K562 (cell line): ENCODE results near the gene SP2. TPM values are rescaled to one million over a fixed set of nuclear protein-coding genes. Genes with fewer than 3 reads are reported as not detected.
A peak's percentile ranks its signal among the peaks of the same experiment; 100 is the strongest.

Experiments used
- CUX1 ChIP-seq: fragments of 200-800 bp; sonication (Bioruptor generic); IDR thresholded peaks from 2 replicates; pipeline ENCODE4 v1.6.1; 2016; ENCODE audit warnings: missing genetic modification characterization, missing compliant biosample characterization
- E2F3 ChIP-seq: fragments of 250-450 bp; sonication (Bioruptor Pico); IDR thresholded peaks from 2 replicates; pipeline ENCODE4 v1.4.0; 2020; ENCODE audit warnings: mild to moderate bottlenecking
- ESRRB ChIP-seq: fragments of 250-450 bp; sonication (Bioruptor Pico); IDR thresholded peaks from 2 replicates; pipeline ENCODE4 v1.5.0; 2020; ENCODE audit warnings: mild to moderate bottlenecking, moderate library complexity, borderline replicate concordance
- GATA2 ChIP-seq: sonication (generic); formaldehyde crosslinking; IDR thresholded peaks from 2 replicates; pipeline ENCODE4 v1.4.0; 2020; ENCODE audit warnings: mild to moderate bottlenecking, missing genetic modification reagents
- L3MBTL2 ChIP-seq: fragments of 450-650 bp; IDR thresholded peaks from 2 replicates; pipeline ENCODE4 v1.6.1; 2016; ENCODE audit warnings: mild to moderate bottlenecking, moderate library complexity
- MLX ChIP-seq, 2 experiments: fragments of 450-650 bp in 1 of 2; sonication (generic) in 1 of 2; formaldehyde crosslinking; conservative IDR thresholded peaks; 2 replicates each; pipeline versions ENCODE4 v1.4.0 to v1.8.1; 2020 to 2022; ENCODE audit warnings: mild to moderate bottlenecking in 1 of 2, missing genetic modification reagents in 1 of 2
- MNT ChIP-seq, 2 experiments: fragments of 450-650 bp; conservative IDR thresholded peaks; 2 replicates each; pipeline ENCODE4 v1.6.1; 2017; ENCODE audit warnings: mild to moderate bottlenecking in 2 of 2, moderate library complexity in 2 of 2
- NFATC3 ChIP-seq: fragments of 450-650 bp; IDR thresholded peaks from 2 replicates; pipeline ENCODE4 v1.6.1; 2017; ENCODE audit warnings: mild to moderate bottlenecking
- NKRF ChIP-seq: fragments of 450-650 bp; IDR thresholded peaks from 2 replicates; pipeline ENCODE4 v1.6.1; 2016; ENCODE audit warnings: borderline replicate concordance
- POLR2B ChIP-seq: fragments of 450-650 bp; IDR thresholded peaks from 2 replicates; pipeline ENCODE4 v1.6.1; 2018; ENCODE audit warnings: low read depth; ENCODE audit not compliant: partially characterized antibody
- SIN3A ChIP-seq, 2 experiments: fragments of 150-350 bp in 1 of 2; IDR thresholded peaks; 2 replicates each; pipeline ENCODE4 v1.6.1; 2011 to 2016; ENCODE audit warnings: borderline replicate concordance in 2 of 2, low read depth in 2 of 2, low read length in 2 of 2, mild to moderate bottlenecking in 2 of 2, moderate library complexity in 2 of 2; ENCODE audit not compliant: control insufficient read depth in 1 of 2
- XRCC4 ChIP-seq: IDR thresholded peaks from one replicate; pipeline ENCODE4 v1.6.1; 2011; ENCODE audit not compliant: insufficient read depth, insufficient read length; ENCODE audit errors: extremely low read depth
- ZBTB2 ChIP-seq: fragments of 450-650 bp; IDR thresholded peaks from 2 replicates; pipeline ENCODE4 v1.6.1; 2016; ENCODE audit warnings: antibody characterized with exemption
- ZKSCAN8 ChIP-seq: fragments of 200-800 bp; sonication (Bioruptor generic); IDR thresholded peaks from 2 replicates; pipeline ENCODE4 v1.6.1; 2016; ENCODE audit warnings: missing genetic modification characterization, missing compliant biosample characterization
- polyA plus RNA-seq, 8 experiments: library from polyadenylated mRNA; depleted of rRNA in 4 of 8; stranded (reverse) in 5 of 8; unstranded in 3 of 8; fragments of >200 nt; fragmentation: Nextera tagmentation in 2 of 8; fragmentation: Illumina TruSeq in 1 of 8; extraction: Ambion mirVana in 2 of 8; extraction: Trizol in 1 of 8; gene quantifications; 2 replicates each; pipeline versions ENCODE4 v1.2.1 to v1.2.3, GENCODE V29; 2011 to 2014; ENCODE audit warnings: inconsistent platforms in 1 of 8, missing spikeins in 1 of 8
- total RNA-seq, 7 experiments: library from RNA; depleted of rRNA in 6 of 7; stranded (reverse); fragments of >200 nt in 6 of 7; fragmentation: Illumina TruSeq in 2 of 7; extraction: Trizol in 2 of 7; gene quantifications; 2 replicates each; pipeline versions ENCODE4 v1.2.1 to v1.2.3, GENCODE V29; 2011 to 2021; ENCODE audit warnings: low replicate concordance in 1 of 7

Gene SP2
- total and polyA plus RNA-seq, 9 of the 15 experiments (the other 6 are each of a cell fraction or from before 2014, with no cell fraction given), result 0.77 to 22.3 (median 2.3) TPM

GRCh38 chr17:47941246-47942095 is 45.4 kb downstream of the SP2 start, which contains the start of gene PNPO (continued):
- TF ChIP-seq ZKSCAN8 (CRISPR knock-in tag) (0 out of 2 replicates have a peak, but pooled peaks have one; percentile 30), MNT (conservative IDR thresholded peaks at IDR 0.05) (peak; percentile 96 to 98), NFATC3 (0 out of 2 replicates have a peak, but pooled peaks have one; percentile 2), E2F3 (CRISPR knock-in tag) (no peak; the same call in 1 of the 2 replicates), MLX (CRISPR knock-in tag; conservative IDR thresholded peaks at IDR 0.05) (no peak), NKRF (peak; percentile 17; the same call in 1 of the 2 replicates), CUX1 (CRISPR knock-in tag) (no peak), XRCC4 (no peak), GATA2 (CRISPR knock-in tag) (no peak), L3MBTL2 (peak; percentile 99), ESRRB (CRISPR knock-in tag) (no peak), ZBTB2 (peak; percentile 42; the same call in 1 of the 2 replicates), POLR2B (peak; percentile 53), SIN3A (IDR thresholded peaks at IDR 0.05; ENCODE audit: borderline replicate concordance in 2 of 2, control insufficient read depth in 1 of 2, low read depth in 2 of 2, low read length in 2 of 2) (0 out of 4 replicates have a peak, but pooled peaks of 1 of the 2 experiments have one; percentile 30)
